Activated T-cell treated with anti-CD3 and anti-CD28 coated beads, Interleukin-2, amount 50 U/mL, for 4 hours (primary cell): ENCODE results near the gene APLP2. TPM values are rescaled to one million over a fixed set of nuclear protein-coding genes. Genes with fewer than 3 reads are reported as not detected.
"Not testable (repeated sequence)": the region's sequence is repeated elsewhere in the genome, so short reads cannot be mapped to it uniquely, and the experiment has no call there.

Source experiments
- ATAC-seq, 2 donors: fragments of 200-7000 bp; cut with Tn5 transposase; one replicate each; pipeline ENCODE4 v1.10.0; 2021
- DNase-seq: peaks from one replicate; pipeline ENCODE4 v3.0.0-alpha.2; 2020
- H3K27me3 Mint-ChIP-seq: one replicate; pipeline ENCODE4 v1.8.0; 2021; ENCODE audit warnings: low read depth, mixed read lengths
- H3K36me3 Mint-ChIP-seq: one replicate; pipeline ENCODE4 v1.8.0; 2022; ENCODE audit warnings: mixed read lengths; ENCODE audit not compliant: insufficient read depth
- H3K4me1 Mint-ChIP-seq: one replicate; pipeline ENCODE4 v1.8.0; 2021; ENCODE audit warnings: low read depth, mixed read lengths
- H3K4me3 Mint-ChIP-seq: one replicate; pipeline ENCODE4 v1.8.0; 2021; ENCODE audit warnings: mild to moderate bottlenecking, moderate library complexity, mixed read lengths
- H3K9me3 Mint-ChIP-seq: one replicate; pipeline ENCODE4 v1.8.0; 2021; ENCODE audit warnings: mixed read lengths
- total RNA-seq, 3 donors: library from RNA; stranded (reverse); gene quantifications; one replicate each; pipeline ENCODE4 v1.2.1, GENCODE V29; 2021

APLP2 gene
- total RNA-seq, 3 donors from 2014 or later: 53.5 to 70.6 (median 60.4) TPM

DNA sequence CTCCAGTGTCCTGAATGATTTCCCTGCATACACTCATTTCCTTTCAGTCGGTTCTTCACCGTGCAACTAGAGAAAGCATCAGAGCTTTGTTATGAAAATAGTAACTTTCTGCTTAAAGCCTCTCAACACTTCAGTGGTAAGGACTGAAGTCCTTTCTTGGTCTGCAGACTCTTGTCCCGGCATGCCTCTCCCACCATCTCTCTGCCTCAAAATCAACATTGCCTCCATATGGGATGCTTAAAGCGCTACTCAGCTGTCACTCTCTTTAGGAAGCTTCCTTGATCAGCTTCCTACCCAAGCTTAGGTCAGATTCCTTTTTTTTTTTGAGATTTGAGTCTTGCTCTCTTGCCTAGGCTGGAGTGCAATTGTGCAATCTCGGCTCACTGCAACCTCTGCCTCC is 36.7 kb downstream of the APLP2 start:
- Mint-ChIP-seq H3K9me3 (no peaks in the 10 kb centered on the region), H3K36me3 (peaks cover 14% of the 10 kb centered on the region), H3K4me3 (no peak overlapping the region), H3K4me1 (peaks cover 2% of the 10 kb centered on the region), H3K27me3 (no peaks in the 10 kb centered on the region)
- ATAC-seq: no peak
- DNase-seq: no peak

DNA sequence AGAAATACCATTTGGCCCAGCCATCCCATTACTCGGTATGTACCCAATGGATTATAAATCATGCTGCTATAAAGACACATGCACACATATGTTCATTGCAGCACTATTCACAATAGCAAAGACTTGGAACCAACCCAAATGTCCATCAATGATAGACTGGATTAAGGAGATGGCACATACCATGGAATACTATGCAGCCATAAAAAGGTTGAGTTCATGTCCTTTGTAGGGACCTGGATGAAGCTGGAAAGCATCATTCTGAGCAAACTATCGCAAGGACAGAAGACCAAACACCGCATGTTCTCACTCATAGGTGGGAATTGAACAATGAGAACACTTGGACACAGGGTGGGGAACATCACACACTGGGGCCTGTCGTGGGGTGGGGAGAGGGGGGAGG is 39.0 kb downstream of the APLP2 start:
- not testable (repeated sequence) for H3K4me3 Mint-ChIP-seq, H3K9me3 Mint-ChIP-seq, H3K27me3 Mint-ChIP-seq, DNase-seq, H3K4me1 Mint-ChIP-seq, ATAC-seq
- peaks cover 29% of the 10 kb centered on the region for H3K36me3 Mint-ChIP-seq

DNA sequence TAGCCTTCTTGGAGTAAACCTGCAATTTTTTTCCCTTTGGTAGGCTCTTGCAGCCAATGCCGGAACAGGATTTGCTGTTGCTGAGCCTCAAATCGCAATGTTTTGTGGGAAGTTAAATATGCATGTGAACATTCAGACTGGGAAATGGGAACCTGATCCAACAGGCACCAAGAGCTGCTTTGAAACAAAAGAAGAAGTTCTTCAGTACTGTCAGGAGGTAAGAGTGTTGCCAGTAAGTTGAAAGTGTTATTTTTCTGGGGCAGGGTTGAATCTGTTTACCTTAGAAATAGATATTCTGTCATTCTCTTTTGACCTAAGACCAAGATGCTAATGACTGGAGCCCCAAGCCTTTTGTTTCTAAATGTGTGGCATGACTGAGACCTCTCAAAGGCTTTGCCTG is 39.7 kb downstream of the APLP2 start:
- no peaks in the 10 kb centered on the region for H3K4me1 Mint-ChIP-seq
- DNase-seq (no peak), ATAC-seq (no peak)
- H3K27me3 Mint-ChIP-seq: no peaks in the 10 kb centered on the region
- H3K9me3 Mint-ChIP-seq: no peaks in the 10 kb centered on the region
- H3K4me3 Mint-ChIP-seq: no peak overlapping the region
- peaks cover 29% of the 10 kb centered on the region for H3K36me3 Mint-ChIP-seq

DNA sequence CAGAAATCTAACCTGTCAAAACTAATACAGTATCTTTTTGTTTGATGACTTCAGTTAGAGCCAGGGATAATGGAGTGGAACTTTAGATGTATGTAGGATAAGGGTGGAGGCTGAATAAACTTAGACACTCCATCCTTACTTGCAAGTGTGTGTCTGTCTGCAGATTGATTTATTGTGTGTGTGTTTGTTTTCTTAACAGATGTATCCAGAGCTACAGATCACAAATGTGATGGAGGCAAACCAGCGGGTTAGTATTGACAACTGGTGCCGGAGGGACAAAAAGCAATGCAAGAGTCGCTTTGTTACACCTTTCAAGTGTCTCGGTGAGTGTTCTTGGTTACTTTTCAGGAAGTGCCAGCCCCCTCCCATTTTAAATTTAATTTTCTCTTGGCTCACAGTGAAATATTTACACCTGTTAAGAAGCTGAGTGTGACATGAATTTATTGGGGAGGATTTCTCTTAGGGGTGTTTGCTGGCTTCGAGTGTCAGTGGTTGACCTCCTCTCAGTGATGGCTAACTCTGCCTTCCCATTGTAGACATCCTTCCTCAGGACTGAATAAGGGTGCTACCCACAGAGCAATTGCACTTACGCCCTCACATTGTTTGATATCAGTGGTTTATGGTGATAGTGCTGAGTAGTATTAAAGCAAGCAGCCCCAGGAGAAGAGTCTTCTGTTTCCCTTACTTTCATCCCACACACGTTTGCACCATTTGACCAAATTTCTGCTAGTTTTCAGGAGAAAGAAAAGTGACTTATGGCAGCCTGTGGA is 40.8 kb downstream of the APLP2 start:
- ATAC-seq: no peak
- no peak for DNase-seq
- no peaks in the 10 kb centered on the region for H3K9me3 Mint-ChIP-seq
- H3K27me3 Mint-ChIP-seq: no peaks in the 10 kb centered on the region
- no peaks in the 10 kb centered on the region for H3K4me1 Mint-ChIP-seq
- H3K36me3 Mint-ChIP-seq: peaks cover 34% of the 10 kb centered on the region
- no peak overlapping the region for H3K4me3 Mint-ChIP-seq

DNA sequence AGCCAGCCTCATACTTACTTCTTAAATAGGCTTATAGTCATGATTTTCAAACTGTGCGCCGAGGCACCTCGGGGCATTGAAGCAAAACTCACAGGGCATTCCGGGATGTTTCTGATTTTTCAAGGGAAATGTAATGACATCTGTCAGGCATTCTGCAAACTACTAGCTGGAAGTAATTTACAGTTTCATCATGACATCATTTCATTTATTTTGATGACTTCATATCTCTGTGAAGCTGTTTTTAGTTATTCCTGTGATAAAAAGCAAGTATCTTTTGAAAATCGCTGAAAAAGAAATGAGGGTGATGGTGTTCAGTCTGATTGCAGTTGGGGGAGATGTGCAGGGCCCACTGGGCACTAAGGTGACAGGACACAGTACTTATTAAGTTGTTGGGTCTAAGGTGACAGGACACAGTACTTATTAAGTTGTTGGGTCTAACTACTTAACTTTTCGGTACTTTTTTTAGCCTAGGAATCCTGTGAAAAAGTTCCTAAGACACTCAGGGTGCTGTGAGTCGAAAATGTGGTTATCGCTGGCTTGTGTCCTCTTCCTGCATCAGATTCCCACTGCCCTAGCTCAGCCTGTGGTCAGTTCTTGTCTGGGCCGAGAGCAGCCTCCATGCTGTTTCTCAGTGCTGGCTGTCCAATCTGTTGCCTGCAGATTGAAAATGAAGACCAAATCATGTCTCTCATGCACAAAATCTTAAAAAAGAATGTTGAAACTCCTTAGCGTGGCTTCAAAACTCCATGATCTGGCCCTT is 42.6 kb downstream of the APLP2 start:
- no peaks in the 10 kb centered on the region for H3K4me1 Mint-ChIP-seq
- peaks cover 34% of the 10 kb centered on the region for H3K36me3 Mint-ChIP-seq
- no peaks in the 10 kb centered on the region for H3K27me3 Mint-ChIP-seq
- no peak overlapping the region for H3K4me3 Mint-ChIP-seq
- no peaks in the 10 kb centered on the region for H3K9me3 Mint-ChIP-seq
- no peak for DNase-seq
- ATAC-seq: no peak

DNA sequence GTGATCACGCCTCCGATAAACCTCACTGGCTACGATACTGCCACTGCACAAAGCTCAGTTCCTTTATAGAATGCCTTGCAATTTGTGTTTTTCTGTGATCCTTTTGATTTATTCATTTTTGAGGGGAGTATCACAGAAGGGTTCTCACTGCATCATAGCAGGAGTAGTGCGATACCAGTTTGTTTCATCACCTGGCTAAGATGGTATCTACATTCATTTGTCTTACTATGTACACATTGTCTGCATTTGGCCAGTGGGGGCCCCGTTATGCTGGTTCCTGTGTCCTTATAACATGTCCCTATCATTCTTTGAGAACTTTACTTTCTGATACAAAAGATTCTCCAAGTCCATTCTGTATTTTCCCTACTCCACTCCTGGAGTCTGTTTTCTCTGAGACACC is 44.6 kb downstream of the APLP2 start:
- Mint-ChIP-seq H3K36me3 (peaks cover 34% of the 10 kb centered on the region), H3K4me1 (peaks cover 13% of the 10 kb centered on the region), H3K9me3 (no peaks in the 10 kb centered on the region), H3K27me3 (no peaks in the 10 kb centered on the region), H3K4me3 (no peak overlapping the region)
- ATAC-seq (no peak), DNase-seq (no peak)

DNA sequence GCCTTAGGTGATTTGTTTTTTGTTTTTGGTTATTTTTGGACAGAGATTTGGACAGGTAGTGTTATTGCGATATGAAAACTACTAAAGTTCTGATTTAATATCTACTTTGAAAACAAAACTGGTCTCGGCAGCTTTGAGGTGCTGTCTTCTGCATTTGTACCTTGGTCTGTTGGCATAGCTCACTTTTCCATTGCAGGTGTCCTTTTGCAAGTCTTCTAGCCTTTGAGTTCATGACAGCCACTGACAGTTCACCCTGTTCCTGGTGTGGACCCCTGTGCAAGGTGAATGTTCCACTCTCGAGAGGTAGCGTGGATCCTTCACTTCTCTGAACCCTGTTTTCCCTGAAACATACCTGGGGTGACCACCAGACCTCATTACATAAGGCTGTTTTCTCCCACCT is 45.0 kb downstream of the APLP2 start:
- H3K27me3 Mint-ChIP-seq: no peaks in the 10 kb centered on the region
- H3K4me3 Mint-ChIP-seq: no peak overlapping the region
- H3K9me3 Mint-ChIP-seq: no peaks in the 10 kb centered on the region
- H3K36me3 Mint-ChIP-seq: peaks cover 34% of the 10 kb centered on the region
- peaks cover 18% of the 10 kb centered on the region for H3K4me1 Mint-ChIP-seq
- no peak for ATAC-seq
- DNase-seq: no peak

DNA sequence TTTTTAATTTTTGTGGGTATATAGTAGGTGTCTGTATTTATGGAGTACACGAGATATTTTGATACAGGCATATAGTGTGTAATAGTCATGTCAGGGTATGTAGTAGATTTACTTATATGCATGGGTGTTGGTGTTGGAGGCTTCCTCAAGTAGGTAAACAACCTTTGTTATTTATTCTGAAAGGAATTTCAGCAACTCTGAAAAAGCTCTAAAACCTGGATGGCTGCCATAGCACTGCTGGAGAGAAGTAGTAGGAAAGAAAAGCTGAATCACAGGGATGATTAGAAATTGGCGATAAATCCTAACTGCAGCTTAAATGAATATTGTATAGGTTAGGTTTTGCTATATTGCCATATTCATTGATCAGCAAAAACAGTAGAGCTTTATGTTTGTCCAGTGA is 45.5 kb downstream of the APLP2 start:
- Mint-ChIP-seq H3K4me3 (no peak overlapping the region), H3K9me3 (no peaks in the 10 kb centered on the region), H3K4me1 (peaks cover 21% of the 10 kb centered on the region), H3K27me3 (no peaks in the 10 kb centered on the region), H3K36me3 (peaks cover 32% of the 10 kb centered on the region)
- ATAC-seq (no peak), DNase-seq (no peak)

DNA sequence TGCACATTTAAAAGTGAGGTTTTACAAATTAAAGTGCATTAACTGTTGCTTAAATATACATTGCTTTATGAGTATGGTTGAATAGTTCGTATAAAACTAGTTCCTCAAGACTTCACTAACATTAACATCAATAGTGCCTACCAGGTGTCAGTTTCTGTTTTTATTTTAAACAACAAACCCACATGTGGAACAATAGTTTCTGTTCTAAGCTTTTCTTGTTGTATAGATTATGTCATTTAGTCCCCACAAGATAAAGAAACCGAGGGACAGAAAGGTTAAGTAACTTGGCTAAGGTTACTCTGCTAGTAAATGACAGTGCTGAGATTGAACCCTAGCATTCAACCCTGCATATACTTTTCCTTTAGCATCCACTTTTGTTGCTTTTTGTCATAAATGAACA is 48.5 kb downstream of the APLP2 start:
- DNase-seq: no peak
- Mint-ChIP-seq H3K27me3 (no peaks in the 10 kb centered on the region), H3K9me3 (no peaks in the 10 kb centered on the region), H3K4me1 (peaks cover 46% of the 10 kb centered on the region), H3K36me3 (peaks cover 20% of the 10 kb centered on the region), H3K4me3 (no peak overlapping the region)
- ATAC-seq: no peak

DNA sequence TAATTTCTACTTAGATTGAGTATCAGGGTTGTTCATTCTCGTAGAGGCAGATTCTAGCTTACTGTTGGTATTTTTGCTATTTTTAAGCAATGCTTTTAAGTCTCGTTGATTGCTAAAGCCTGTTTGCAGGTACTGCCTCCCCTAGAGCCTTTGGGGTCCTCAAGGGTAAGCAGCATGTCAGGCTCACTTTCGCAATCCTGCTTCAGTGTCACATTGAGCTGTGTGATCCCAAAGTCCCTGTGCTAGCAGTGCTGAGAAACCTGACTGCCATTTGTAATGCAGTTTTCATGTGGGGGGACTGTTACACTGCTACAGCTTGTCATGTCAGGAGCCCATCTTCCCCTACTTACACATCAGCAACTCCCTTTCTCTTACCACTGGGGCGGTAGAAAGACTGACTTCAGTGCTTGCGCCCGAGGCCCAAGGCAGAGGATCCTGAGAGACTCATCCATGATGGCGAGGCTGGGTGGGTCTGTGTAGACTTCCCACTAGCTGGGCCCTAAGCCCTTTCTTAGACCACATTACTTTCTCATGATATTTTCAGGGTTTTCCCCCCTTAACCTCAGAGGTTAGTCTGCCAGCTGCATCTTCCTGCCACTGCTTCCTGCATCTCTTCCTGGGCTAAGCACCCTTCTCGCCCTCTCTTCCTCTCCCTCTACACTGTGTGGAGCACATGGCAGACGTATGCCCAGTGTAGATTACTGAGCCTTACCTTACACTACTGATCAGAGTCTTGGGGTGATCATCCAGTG is 49.1 kb downstream of the APLP2 start:
- DNase-seq: peak; percentile 12
- no peaks in the 10 kb centered on the region for H3K27me3 Mint-ChIP-seq
- H3K9me3 Mint-ChIP-seq: no peaks in the 10 kb centered on the region
- H3K4me1 Mint-ChIP-seq: peaks cover 46% of the 10 kb centered on the region
- peak; percentile 54 to 61 for ATAC-seq
- peaks cover 22% of the 10 kb centered on the region for H3K36me3 Mint-ChIP-seq
- no peak overlapping the region for H3K4me3 Mint-ChIP-seq

DNA sequence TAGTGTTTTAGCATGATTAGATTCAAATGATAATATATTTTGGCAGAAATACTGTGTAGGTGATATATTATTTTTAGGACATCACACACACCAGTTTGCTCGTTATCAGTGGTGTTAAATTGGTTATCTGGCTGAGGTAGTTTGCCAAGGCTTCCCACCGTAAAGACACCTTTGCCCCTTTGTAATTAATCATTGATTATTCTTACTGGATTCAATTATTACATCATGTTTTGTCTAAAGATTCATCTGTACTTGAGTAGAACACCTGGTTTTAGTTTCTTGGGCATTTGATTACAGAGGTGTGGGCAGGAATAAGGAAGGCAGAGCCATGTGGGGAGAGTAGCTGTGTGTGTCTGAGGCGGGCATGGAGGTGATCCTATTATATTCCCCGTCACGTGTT is 50.4 kb downstream of the APLP2 start:
- no peak for DNase-seq
- no peak for ATAC-seq
- Mint-ChIP-seq H3K9me3 (no peaks in the 10 kb centered on the region), H3K36me3 (peaks cover 25% of the 10 kb centered on the region), H3K4me3 (no peak overlapping the region), H3K4me1 (peaks cover 46% of the 10 kb centered on the region), H3K27me3 (no peaks in the 10 kb centered on the region)

DNA sequence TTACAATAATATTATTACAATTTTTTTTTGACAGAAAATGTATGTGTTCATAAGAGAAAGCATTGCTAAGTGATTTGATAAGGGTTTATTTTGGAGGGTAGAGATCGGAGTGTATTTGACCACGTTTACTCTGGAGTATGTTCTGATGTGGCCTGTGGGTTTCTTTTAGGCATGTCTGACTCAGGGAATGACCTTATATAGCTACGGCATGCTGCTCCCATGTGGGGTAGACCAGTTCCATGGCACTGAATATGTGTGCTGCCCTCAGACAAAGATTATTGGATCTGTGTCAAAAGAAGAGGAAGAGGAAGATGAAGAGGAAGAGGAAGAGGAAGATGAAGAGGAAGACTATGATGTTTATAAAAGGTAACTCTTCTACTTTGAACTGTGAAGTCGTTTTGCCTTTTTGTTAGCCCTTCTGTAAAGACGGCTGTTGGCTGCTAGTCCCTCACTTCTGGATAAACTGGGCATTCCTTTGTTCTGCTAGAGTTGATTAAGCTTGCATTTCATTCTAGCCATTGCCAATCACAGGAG is 51.8 kb downstream of the APLP2 start:
- no peak for DNase-seq
- H3K4me3 Mint-ChIP-seq: no peak overlapping the region
- peak; percentile 67 to 82 for ATAC-seq

DNA sequence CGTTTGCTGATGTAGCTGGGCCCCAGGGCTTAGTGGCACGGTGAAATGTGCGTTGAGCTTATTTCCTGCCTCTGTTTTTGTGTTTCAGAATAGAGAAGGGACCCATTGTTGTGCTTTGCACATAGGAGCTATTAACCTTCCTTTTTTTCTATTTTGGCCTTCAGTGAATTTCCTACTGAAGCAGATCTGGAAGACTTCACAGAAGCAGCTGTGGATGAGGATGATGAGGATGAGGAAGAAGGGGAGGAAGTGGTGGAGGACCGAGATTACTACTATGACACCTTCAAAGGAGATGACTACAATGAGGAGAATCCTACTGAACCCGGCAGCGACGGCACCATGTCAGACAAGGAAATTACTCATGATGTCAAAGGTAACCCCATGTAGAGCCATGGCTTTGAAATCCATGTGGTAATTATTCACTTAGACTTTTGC is 52.5 kb downstream of the APLP2 start:
- Mint-ChIP-seq H3K4me3 (no peak overlapping the region), H3K27me3 (no peaks in the 10 kb centered on the region), H3K36me3 (peaks cover 28% of the 10 kb centered on the region), H3K4me1 (peaks cover 46% of the 10 kb centered on the region), H3K9me3 (no peaks in the 10 kb centered on the region)
- ATAC-seq: peak; percentile 62 to 69
- no peak for DNase-seq

More for the DNA sequence above, 51.8 kb downstream of the APLP2 start:
- no peaks in the 10 kb centered on the region for H3K9me3 Mint-ChIP-seq
- peaks cover 46% of the 10 kb centered on the region for H3K4me1 Mint-ChIP-seq
- H3K27me3 Mint-ChIP-seq: no peaks in the 10 kb centered on the region
- H3K36me3 Mint-ChIP-seq: peaks cover 26% of the 10 kb centered on the region

DNA sequence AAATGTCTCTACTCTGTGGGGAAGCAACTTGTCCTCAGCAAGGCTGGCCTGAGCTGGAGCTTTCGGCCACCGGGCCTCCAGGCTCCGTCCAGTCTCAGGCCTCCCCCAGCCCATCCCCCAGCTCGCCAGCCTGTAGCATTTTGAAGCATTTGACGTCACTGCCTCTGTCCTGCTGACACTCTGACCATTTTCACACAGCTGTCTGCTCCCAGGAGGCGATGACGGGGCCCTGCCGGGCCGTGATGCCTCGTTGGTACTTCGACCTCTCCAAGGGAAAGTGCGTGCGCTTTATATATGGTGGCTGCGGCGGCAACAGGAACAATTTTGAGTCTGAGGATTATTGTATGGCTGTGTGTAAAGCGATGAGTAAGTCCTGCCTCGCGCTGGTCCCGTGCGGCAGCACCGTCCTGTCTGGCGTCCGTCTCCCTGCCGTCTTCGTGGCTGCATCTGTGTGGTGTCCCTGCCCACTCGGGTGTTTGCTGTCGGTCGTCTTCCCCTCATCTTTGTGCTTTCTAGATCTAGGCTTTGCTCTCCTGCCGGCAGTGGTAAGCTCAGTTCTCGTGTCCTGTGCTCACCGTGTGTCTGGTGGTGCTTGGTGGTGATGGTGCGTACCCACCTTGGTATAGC is 53.8 kb downstream of the APLP2 start:
- H3K4me3 Mint-ChIP-seq: no peak overlapping the region
- DNase-seq: no peak
- peaks cover 28% of the 10 kb centered on the region for H3K36me3 Mint-ChIP-seq
- no peak for ATAC-seq
- H3K27me3 Mint-ChIP-seq: no peaks in the 10 kb centered on the region
- H3K4me1 Mint-ChIP-seq: peaks cover 40% of the 10 kb centered on the region
- no peaks in the 10 kb centered on the region for H3K9me3 Mint-ChIP-seq
